ENCODE data around the gene WDR27.

DNA sequence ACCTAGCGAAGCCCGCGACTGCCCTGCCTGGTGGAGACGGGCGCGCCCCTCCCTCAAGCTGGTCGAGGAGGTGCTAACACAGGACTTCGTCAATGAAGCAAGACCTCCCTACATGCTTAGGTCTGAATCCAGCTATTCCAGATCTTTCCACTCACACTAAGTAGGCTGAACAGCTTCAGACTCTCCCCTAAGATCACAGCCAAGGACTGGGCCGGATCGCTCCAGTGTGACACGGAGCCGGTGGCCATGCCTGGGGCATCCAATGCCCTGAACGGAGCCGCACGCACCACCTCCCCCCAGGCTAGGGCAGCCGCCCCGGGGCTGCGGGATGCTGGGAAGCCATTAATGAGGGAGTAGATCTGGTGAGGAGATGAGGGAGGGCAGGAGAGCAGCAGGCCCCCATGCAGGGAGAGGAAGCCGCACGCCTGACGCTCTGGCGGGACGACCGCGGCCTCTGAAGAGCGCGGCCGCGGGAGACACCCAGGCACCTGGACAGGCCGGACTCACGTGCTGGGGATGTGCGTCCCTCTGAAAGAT lies 200.0 kb downstream of the WDR27 start:
- TF ChIP-seq, protein P1, sequence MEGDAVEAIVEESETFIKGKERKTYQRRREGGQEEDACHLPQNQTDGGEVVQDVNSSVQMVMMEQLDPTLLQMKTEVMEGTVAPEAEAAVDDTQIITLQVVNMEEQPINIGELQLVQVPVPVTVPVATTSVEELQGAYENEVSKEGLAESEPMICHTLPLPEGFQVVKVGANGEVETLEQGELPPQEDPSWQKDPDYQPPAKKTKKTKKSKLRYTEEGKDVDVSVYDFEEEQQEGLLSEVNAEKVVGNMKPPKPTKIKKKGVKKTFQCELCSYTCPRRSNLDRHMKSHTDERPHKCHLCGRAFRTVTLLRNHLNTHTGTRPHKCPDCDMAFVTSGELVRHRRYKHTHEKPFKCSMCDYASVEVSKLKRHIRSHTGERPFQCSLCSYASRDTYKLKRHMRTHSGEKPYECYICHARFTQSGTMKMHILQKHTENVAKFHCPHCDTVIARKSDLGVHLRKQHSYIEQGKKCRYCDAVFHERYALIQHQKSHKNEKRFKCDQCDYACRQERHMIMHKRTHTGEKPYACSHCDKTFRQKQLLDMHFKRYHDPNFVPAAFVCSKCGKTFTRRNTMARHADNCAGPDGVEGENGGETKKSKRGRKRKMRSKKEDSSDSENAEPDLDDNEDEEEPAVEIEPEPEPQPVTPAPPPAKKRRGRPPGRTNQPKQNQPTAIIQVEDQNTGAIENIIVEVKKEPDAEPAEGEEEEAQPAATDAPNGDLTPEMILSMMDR (IDR thresholded peaks at IDR 0.05; ENCODE audit: borderline replicate concordance, extremely low read depth, low read length, poor library complexity, severe bottlenecking) = no peak
- no peak for TF ChIP-seq EZH2 (IDR thresholded peaks at IDR 0.05; ENCODE audit: borderline replicate concordance, low read depth, low read length, severe bottlenecking)

All from DND-41 (cell line).